ENCODE measurements around the gene SIN3B. TPM values are rescaled to one million over a fixed set of nuclear protein-coding genes. Genes with fewer than 3 reads are reported as not detected.

SIN3B gene
- total RNA-seq, 1 donor from 2014 or later, result 89.6 TPM

GRCh38 chr19:16886305-16886880 lies 57.2 kb downstream of the SIN3B start:
- Mint-ChIP-seq H3K4me1 (ENCODE audit: low read depth) (no peaks in the 10 kb centered on the region), H3K36me3 (ENCODE audit: insufficient read depth) (peaks cover 9% of the 10 kb centered on the region), H3K9me3 (ENCODE audit: low read depth) (peaks cover 13% of the 10 kb centered on the region), H3K27ac (no peak overlapping the region), H3K4me3 (ENCODE audit: low read depth) (no peak overlapping the region), H3K27me3 (no peaks in the 10 kb centered on the region)
- TF ChIP-seq, protein P1, sequence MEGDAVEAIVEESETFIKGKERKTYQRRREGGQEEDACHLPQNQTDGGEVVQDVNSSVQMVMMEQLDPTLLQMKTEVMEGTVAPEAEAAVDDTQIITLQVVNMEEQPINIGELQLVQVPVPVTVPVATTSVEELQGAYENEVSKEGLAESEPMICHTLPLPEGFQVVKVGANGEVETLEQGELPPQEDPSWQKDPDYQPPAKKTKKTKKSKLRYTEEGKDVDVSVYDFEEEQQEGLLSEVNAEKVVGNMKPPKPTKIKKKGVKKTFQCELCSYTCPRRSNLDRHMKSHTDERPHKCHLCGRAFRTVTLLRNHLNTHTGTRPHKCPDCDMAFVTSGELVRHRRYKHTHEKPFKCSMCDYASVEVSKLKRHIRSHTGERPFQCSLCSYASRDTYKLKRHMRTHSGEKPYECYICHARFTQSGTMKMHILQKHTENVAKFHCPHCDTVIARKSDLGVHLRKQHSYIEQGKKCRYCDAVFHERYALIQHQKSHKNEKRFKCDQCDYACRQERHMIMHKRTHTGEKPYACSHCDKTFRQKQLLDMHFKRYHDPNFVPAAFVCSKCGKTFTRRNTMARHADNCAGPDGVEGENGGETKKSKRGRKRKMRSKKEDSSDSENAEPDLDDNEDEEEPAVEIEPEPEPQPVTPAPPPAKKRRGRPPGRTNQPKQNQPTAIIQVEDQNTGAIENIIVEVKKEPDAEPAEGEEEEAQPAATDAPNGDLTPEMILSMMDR (IDR thresholded peaks at IDR 0.05; ENCODE audit: unreplicated experiment), result no peak
- DNase-seq (ENCODE audit: low spot score, unreplicated experiment), result no peak

DNA sequence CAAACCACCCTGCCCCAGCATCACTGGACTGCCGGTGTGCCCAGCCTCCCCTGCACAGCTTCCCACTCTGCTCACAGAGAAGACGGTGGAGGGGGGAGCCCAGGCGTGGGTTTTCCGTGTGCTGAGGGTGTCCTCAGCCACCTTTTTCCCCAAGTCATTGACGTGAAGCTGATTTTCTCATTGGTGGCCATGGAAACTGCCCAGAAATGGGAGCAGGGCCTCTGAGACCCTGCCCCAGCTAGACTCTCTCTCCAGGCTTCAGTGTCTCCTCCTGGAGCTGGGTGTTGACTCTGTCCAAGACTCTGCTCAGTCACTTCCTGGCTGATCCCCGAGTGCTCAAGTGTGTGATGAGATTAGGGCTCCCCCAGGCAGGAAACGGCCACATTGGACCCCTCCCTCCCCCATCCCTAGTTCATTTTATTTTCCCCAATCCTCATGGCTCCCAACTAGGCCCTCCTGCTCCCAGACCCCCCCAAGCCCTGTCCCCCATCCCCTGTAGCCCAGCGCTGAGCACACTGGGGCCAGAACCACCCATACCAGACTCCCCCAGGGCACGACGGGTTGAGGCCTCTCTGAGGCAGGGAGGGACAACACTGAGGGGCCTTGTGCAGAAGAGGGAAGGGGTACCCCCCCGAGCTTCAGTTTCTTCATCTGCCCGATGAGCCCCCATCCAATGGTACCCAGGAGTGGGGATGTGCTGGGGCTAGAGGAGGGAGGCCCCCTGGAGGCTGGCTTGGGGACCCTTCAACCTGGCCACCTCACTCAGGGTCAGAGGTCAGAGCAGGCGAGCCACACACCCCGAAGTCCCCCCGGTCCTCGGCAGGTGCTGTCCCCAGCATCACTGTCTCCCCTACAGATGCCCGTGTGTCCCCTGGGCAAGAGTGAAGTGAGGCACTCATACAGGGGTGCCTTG lies 58.4 kb downstream of the SIN3B start:
- TF ChIP-seq, protein P1 (IDR thresholded peaks at IDR 0.05; ENCODE audit: unreplicated experiment), result no peak
- no peak overlapping the region for H3K4me3 Mint-ChIP-seq (ENCODE audit: low read depth)
- no peaks in the 10 kb centered on the region for H3K4me1 Mint-ChIP-seq (ENCODE audit: low read depth)
- DNase-seq (ENCODE audit: low spot score, unreplicated experiment), result no peak
- H3K9me3 Mint-ChIP-seq (ENCODE audit: low read depth), result peaks cover 5% of the 10 kb centered on the region
- no peaks in the 10 kb centered on the region for H3K27me3 Mint-ChIP-seq
- peaks cover 2% of the 10 kb centered on the region for H3K36me3 Mint-ChIP-seq (ENCODE audit: insufficient read depth)
- H3K27ac Mint-ChIP-seq, result no peak overlapping the region

DNA sequence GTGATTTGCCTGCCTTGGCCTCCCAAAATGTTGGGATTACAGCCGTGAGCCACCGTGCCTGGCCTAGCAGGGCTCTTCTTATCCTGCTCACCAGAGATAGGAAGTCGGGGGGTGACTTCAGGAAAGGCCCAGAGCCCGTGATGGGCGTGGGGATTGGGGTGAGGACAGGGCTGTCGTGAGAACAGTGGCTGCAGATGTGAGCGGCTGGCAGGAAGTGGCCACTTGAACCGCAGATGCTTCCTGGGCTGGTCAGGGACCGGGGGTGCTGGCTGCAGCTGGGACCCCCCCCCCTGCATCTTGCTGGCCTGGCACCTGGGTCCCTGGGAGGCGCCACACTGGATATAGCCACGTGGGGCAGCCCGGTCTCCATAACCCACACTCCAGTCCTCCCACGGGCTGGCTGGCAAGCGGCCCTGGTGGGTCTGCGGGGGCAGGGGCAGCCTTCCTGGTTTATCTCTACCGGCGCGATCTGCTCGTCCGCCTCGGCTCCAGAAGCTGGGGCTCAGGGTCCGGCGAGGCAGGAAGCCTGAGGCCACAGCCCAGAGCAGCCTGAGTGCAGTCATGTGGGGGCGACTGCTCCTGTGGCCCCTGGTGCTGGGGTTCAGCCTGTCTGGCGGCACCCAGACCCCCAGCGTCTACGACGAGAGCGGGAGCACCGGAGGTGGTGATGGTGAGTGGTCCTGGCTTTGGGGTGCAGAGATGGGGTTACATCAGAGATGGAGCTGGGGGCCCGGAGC lies 59.6 kb downstream of the SIN3B start, which contains the start of gene F2RL3:
F2RL3 (plus strand) TSS at position 371 of the 737 bp plus-strand sequence; CDS start at position 562, 191 bp downstream.
- H3K9me3 Mint-ChIP-seq (ENCODE audit: low read depth), result no peaks in the 10 kb centered on the region
- no peak within 1 kb of the TSS for H3K4me3 Mint-ChIP-seq (ENCODE audit: low read depth)
- TF ChIP-seq, protein P1 (IDR thresholded peaks at IDR 0.05; ENCODE audit: unreplicated experiment), result no peak
- no peaks in the 10 kb centered on the region for H3K27me3 Mint-ChIP-seq
- DNase-seq (ENCODE audit: low spot score, unreplicated experiment), result no peak
- H3K27ac Mint-ChIP-seq, result no peak within 1 kb of the TSS
- H3K36me3 Mint-ChIP-seq (ENCODE audit: insufficient read depth), result no peaks in the 10 kb centered on the region
- no peaks in the 10 kb centered on the region for H3K4me1 Mint-ChIP-seq (ENCODE audit: low read depth)

- Mint-ChIP-seq H3K9me3 (ENCODE audit: low read depth) (no peaks in the 10 kb centered on the region), H3K27me3 (peaks cover under 1% of the 10 kb centered on the region), H3K4me3 (ENCODE audit: low read depth) (no peak overlapping the region), H3K4me1 (ENCODE audit: low read depth) (no peaks in the 10 kb centered on the region), H3K27ac (no peak overlapping the region), H3K36me3 (ENCODE audit: insufficient read depth) (no peaks in the 10 kb centered on the region)
- DNase-seq (ENCODE audit: low spot score, unreplicated experiment), result no peak
- TF ChIP-seq, protein P1 (IDR thresholded peaks at IDR 0.05; ENCODE audit: unreplicated experiment), result no peak
Measured at GRCh38 chr19:16889366-16889882, 60.2 kb downstream of the SIN3B start.
